ENCODE results near the gene DHX30. TPM values are rescaled to one million over a fixed set of nuclear protein-coding genes. Genes with fewer than 3 reads are reported as not detected.

DHX30 gene
- total RNA-seq, 1 experiment from 2014 or later = 75.7 TPM

- no TSS peak for BruUV-seq (replicated peaks)
Observed at GRCh38 chr3:47772047-47772446, 30.9 kb upstream of the DHX30 start.

GRCh38 chr3:47772788-47773187 lies 30.1 kb upstream of the DHX30 start:
- POLR2A ChIA-PET = interaction anchor here (0.5 kb wide), 1 partner anchor 12 kb away, joined by 7 read pairs; no protein-coding TSS in a partner anchor
- H3K36me3 ChIP-seq (ENCODE audit: control insufficient read depth, insufficient read depth, low read length) = no peaks in the 10 kb centered on the region
- H3K4me3 Mint-ChIP-seq (ENCODE audit: unreplicated experiment) = no peak overlapping the region
- no peaks in the 10 kb centered on the region for H3K9me3 Mint-ChIP-seq (ENCODE audit: unreplicated experiment)
- BruUV-seq (replicated peaks) = no TSS peak
- no peak for TF ChIP-seq CTCF (IDR thresholded peaks at IDR 0.05; ENCODE audit: insufficient read depth in 1 of 2, low read depth in 1 of 2, low read length in 1 of 2, severe bottlenecking in 1 of 2, unreplicated experiment in 1 of 2)
- no peaks in the 10 kb centered on the region for H3K9me3 ChIP-seq
- DNase-seq = no peak
- H3K4me1 ChIP-seq = no peaks in the 10 kb centered on the region
- H3K4me1 Mint-ChIP-seq (ENCODE audit: low read depth, unreplicated experiment) = no peaks in the 10 kb centered on the region
- H3K27me3 Mint-ChIP-seq (ENCODE audit: insufficient read depth, unreplicated experiment) = no peaks in the 10 kb centered on the region
- no peak overlapping the region for H3K27ac Mint-ChIP-seq (ENCODE audit: unreplicated experiment)
- intact Hi-C loops (cut with micrococcal nuclease; ENCODE audit: unreplicated experiment) = no loop called here
- H3K36me3 Mint-ChIP-seq (ENCODE audit: insufficient read depth, unreplicated experiment) = peaks cover 41% of the 10 kb centered on the region
- H3K4me3 ChIP-seq (ENCODE audit: low read depth, low read length) = no peak overlapping the region
- CTCF ChIA-PET = no interaction called here
- H3K27me3 ChIP-seq (replicated peaks; ENCODE audit: control insufficient read depth, insufficient read depth, low read length) = no peaks in the 10 kb centered on the region

More at GRCh38 chr3:47772047-47772446, 30.9 kb upstream of the DHX30 start:
- intact Hi-C loops (cut with micrococcal nuclease; ENCODE audit: unreplicated experiment) = no loop called here
- Histone ChIP-seq H3K27me3 (replicated peaks; ENCODE audit: control insufficient read depth, insufficient read depth, low read length) (no peaks in the 10 kb centered on the region), H3K36me3 (ENCODE audit: control insufficient read depth, insufficient read depth, low read length) (no peaks in the 10 kb centered on the region), H3K4me1 (no peaks in the 10 kb centered on the region), H3K9me3 (no peaks in the 10 kb centered on the region), H3K4me3 (ENCODE audit: low read depth, low read length) (no peak overlapping the region)
- TF ChIP-seq CTCF (IDR thresholded peaks at IDR 0.05; ENCODE audit: insufficient read depth in 1 of 2, low read depth in 1 of 2, low read length in 1 of 2, severe bottlenecking in 1 of 2, unreplicated experiment in 1 of 2) = no peak
- Mint-ChIP-seq H3K27ac (ENCODE audit: unreplicated experiment) (no peak overlapping the region), H3K9me3 (ENCODE audit: unreplicated experiment) (no peaks in the 10 kb centered on the region), H3K4me3 (ENCODE audit: unreplicated experiment) (no peak overlapping the region), H3K36me3 (ENCODE audit: insufficient read depth, unreplicated experiment) (peaks cover 42% of the 10 kb centered on the region), H3K27me3 (ENCODE audit: insufficient read depth, unreplicated experiment) (no peaks in the 10 kb centered on the region), H3K4me1 (ENCODE audit: low read depth, unreplicated experiment) (no peaks in the 10 kb centered on the region)
- POLR2A ChIA-PET = no interaction called here
- DNase-seq = no peak
- CTCF ChIA-PET = no interaction called here

- no TSS peak for BruUV-seq (replicated peaks)
- Histone ChIP-seq H3K4me1 (peaks cover 6% of the 10 kb centered on the region; the same call in 1 of the 2 replicates), H3K27me3 (replicated peaks; ENCODE audit: control insufficient read depth, insufficient read depth, low read length) (no peaks in the 10 kb centered on the region), H3K9me3 (no peaks in the 10 kb centered on the region), H3K36me3 (ENCODE audit: control insufficient read depth, insufficient read depth, low read length) (no peaks in the 10 kb centered on the region), H3K4me3 (ENCODE audit: low read depth, low read length) (no peak overlapping the region)
- intact Hi-C loops (cut with micrococcal nuclease; ENCODE audit: unreplicated experiment) = no loop called here
- no peak overlapping the region for H3K27ac Mint-ChIP-seq (ENCODE audit: unreplicated experiment)
- no peaks in the 10 kb centered on the region for H3K4me1 Mint-ChIP-seq (ENCODE audit: low read depth, unreplicated experiment)
- no peak overlapping the region for H3K4me3 Mint-ChIP-seq (ENCODE audit: unreplicated experiment)
- no peaks in the 10 kb centered on the region for H3K27me3 Mint-ChIP-seq (ENCODE audit: insufficient read depth, unreplicated experiment)
- TF ChIP-seq CTCF (IDR thresholded peaks at IDR 0.05; ENCODE audit: insufficient read depth in 1 of 2, low read depth in 1 of 2, low read length in 1 of 2, severe bottlenecking in 1 of 2, unreplicated experiment in 1 of 2) = no peak
- DNase-seq = no peak
- ChIA-PET POLR2A (no interaction called here), CTCF (interaction anchor here (0.6 kb wide), 1 partner anchor 26 kb away, joined by 3 read pairs; no protein-coding TSS in a partner anchor)
- H3K36me3 Mint-ChIP-seq (ENCODE audit: insufficient read depth, unreplicated experiment) = peaks cover 36% of the 10 kb centered on the region
- no peaks in the 10 kb centered on the region for H3K9me3 Mint-ChIP-seq (ENCODE audit: unreplicated experiment)
Observed at GRCh38 chr3:47778746-47779145, 24.2 kb upstream of the DHX30 start.

Measured in Caco-2 (cell line).